Islet of Langerhans (tissue), 1 donor: ENCODE results near the gene PGLYRP2.
"Not testable (repeated sequence)": the region's sequence is repeated elsewhere in the genome, so short reads cannot be mapped to it uniquely, and the experiment has no call there.

Source experiments
- FAIRE-seq: peaks from one replicate; lab custom pipeline; 2011; peaks lifted over from hg19 to GRCh38; lab: Jason Lieb, UNC

The PGLYRP2 gene, protein sequence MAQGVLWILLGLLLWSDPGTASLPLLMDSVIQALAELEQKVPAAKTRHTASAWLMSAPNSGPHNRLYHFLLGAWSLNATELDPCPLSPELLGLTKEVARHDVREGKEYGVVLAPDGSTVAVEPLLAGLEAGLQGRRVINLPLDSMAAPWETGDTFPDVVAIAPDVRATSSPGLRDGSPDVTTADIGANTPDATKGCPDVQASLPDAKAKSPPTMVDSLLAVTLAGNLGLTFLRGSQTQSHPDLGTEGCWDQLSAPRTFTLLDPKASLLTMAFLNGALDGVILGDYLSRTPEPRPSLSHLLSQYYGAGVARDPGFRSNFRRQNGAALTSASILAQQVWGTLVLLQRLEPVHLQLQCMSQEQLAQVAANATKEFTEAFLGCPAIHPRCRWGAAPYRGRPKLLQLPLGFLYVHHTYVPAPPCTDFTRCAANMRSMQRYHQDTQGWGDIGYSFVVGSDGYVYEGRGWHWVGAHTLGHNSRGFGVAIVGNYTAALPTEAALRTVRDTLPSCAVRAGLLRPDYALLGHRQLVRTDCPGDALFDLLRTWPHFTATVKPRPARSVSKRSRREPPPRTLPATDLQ

DNA sequence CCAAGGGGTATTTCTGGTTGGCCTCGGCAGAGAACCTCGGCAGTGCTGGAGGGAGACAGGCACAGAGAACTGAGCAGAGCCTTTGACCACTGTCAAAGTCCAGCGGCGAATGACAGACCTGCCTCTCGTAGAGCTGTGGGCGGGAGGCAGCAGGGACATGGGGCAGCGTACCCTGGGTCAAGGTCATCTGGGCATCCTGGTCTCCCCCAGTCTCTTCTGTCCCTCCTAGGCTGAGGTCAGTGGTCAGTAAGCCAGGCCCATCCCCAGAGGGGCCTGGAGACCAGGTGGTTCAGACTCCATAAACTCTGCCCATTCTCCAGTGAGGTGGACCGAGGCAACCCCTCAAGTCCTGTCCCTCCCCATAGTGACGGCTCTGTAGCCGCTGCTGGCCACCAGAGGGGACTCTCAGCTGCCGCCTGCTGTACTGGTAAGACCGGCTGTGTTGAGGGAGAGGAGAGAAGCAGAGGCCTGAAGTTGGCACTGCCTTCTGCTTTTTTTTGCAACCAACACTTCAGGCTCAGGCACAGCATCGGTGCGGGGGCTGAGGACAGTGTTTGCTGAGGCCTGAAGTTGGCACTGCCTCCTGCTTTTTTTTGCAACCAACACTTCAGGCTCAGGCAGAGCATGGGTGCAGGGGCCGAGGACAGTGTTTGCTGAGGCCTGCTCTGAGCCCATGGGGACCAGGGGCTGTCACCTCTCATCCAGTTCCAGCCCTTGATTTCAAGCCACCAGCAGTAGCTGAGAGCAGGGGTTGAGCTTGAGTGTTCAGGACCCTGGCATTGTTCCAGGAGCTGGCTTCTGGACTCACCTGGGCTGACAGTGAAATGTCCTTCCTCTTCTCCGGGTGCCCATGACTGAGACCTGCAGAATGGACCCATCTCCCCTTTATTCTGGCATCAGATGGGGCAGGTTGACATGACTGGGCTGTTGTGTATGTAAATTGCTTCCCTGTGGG is at the start of gene PGLYRP2:
PGLYRP2 (minus strand) TSS at position 111 of the 955 bp plus-strand sequence. CDS start 130 bp downstream, outside the sequence.
- FAIRE-seq, result no peak

DNA sequence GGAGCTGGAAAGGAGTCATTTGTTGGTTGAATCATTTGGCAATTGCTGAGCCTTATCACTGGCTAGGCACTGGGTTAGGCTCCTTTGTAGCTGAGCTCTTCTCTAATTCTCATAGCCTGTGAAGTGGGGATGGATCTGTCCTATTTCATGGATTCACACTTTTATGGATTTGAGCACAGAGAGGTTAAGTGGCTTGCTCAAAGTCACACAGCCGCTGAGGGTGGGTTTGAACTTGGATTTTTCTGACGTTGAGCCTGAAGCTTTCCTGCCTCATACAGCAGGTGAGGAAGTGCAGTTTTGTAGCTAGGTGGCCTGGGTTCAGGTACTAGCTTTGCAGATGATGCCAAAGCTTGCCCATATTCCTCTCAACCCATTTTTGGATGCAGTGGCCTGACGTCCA is 48.4 kb upstream of the PGLYRP2 start:
- no peak for FAIRE-seq

DNA sequence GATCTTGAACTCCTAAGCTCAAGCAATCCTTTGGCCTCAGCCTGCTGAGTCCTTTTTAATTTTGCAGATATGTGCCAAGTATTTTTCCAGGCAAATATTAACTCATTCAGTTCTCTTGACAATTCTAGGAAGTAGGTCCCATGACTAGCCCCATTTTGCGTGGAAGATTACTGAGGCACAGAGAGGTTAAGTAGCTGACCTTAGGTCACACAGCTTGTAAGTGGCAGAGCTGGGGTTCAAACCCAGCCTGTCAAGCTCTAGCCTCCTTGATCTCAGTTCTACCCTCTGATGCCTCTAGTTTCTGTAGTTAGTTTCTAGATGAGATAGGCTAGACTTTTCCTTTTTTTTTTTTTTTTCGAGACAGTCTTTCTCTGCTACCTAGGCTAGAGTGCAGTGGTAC is 47.1 kb upstream of the PGLYRP2 start:
- no peak for FAIRE-seq

DNA sequence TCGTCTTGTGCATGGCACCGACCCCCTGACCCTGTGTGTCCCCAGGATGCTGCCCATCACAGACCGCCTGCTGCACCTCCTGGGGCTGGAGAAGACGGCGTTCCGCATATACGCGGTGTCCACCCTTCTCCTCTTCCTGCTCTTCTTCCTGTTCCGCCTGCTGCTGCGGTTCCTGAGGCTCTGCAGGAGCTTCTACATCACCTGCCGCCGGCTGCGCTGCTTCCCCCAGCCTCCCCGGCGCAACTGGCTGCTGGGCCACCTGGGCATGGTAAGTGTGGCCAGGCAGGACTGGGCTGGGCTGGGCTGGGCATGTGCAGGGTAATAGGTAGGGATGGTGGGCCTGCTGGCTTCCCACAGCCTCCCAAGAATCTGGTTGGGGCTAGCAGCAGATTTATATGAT is 46.0 kb upstream of the PGLYRP2 start:
- FAIRE-seq, result no peak

DNA sequence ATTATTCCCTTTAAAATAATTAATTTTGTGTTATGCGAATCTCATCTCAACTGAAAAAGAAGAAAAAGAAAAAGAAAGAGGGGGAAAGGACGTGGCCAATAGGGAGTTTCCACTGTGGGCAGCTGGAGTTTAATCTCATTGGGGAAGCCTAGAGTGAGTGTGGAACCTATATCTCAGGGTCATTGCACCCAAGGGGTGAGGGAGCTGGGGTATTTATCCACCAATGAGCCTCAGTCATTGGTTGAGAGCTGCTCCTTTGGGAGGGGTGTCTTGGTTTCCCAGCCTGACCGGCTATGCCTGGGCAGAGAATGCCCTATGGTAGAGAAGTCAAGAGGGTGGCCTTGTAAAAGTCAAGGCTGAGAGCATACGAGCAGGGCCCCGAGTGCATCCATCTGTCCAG is 45.5 kb upstream of the PGLYRP2 start:
- FAIRE-seq, result no peak

DNA sequence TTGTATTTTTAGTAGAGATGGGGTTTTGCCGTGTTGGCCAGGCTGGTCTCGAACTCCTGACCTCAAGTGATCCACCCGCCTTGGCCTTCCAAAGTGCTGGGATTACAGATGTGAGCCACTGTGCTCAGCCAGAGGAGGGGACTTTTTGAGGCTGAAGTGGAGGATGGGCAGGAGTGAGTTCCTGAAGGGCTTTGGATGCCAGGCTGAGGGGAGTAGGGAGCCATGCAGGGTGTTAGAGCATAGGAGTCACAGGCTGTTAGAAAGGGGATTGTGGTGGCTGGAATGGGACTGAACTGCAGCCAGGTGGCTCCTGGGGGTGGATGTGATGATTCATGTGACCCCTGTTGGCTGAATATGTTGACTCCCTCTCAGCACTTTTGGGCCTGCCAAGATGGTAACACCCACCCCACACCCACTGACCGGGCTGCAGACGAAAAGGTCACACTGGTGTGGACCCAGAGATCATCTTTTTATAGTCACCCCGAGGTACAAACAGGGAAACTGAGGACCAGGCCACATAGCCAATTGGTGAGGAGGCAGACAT is 40.2 kb upstream of the PGLYRP2 start:
- FAIRE-seq, result no peak

DNA sequence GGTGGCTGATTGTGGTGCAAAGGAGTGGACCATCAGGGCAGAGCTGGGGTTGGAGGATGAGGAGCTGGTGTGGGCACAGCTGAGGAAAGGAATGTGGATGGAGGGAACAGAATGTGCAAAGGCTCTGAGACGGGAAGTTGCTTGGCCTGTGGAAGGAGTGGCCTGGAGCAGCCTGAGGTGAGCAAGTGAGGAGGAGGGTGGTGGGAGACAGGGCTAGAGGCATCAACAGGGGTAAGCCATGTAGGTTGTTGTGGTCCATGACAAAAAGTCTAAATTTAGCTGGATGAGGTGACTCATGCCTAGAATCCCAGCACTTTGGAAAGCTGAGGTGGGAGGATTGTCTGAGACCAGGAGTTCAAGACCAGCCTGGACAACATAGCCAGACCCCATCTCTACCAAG is 38.5 kb upstream of the PGLYRP2 start:
- FAIRE-seq, result no peak

DNA sequence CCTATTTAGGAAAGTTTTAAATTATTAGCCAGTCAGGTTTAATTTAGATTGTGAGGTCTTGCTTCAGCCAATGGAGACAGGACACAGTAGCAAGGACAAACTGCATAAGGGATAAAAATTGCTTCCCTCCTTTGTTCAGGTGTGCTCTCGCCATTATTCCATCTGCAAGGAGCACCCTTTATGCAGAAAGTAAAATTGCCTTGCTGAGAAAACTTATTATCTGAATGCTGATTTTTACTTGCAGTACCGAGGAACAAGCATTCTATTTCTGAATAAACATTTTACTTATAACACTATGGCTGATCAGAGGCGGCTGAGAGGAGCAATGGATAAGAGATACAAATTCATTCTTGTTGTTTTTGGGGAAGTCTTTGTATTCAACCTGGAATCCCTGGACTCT is 37.1 kb upstream of the PGLYRP2 start:
- no peak for FAIRE-seq

DNA sequence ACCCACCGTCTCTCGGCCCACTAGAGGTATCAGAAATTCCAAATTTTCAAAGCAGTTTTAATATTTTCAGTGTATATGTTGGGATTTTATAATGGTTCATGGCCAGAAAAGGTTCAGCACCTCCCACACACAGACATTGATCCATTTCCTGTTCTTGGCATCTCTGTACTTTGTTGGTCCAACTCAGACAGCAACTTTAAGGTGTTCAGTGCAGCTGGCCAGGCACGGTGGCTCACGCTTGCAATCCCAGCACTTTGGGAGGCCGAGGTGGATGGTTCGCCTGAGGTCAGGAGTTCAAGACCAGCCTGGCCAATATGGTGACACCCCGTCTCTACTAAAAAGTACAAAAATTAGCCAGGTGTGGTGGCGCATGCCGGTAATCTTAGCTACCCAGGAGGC is 35.9 kb upstream of the PGLYRP2 start:
- FAIRE-seq, result not testable (repeated sequence)

DNA sequence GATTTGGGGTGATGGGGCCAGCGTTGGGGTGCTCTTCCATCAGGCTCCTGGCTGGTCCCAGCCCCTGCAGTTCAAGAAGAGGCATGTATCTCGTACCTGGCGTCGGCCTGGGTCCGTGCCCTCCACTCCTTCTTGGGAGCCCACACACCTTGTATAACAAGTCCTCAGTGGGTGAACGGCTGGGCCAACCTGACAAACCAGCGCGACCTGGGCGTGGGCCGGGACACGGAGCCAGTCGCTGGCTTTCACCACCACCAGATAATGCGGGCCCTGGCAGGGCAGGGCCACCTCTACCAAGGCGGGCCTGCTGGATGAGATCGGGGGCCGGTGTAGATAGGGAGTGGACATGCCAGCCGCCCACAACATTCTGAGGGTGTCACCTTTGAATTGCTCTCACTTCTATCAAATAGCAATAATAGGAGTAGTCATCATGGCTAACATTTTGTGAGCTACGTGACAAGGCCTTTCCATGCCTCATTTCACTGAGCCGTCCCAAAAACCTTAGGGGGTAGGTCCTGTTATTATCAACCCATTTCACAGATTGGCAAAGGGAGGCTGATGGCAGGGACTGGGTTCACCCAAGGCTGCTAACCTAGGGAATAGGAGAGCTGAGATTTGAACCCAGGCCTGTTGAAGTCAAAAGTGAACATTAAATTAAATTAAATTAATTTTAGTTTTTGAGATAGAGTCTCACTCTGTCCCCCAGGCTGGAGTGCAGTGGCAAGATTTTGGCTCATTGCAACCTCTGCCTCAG is 32.5 kb upstream of the PGLYRP2 start:
- no peak for FAIRE-seq

DNA sequence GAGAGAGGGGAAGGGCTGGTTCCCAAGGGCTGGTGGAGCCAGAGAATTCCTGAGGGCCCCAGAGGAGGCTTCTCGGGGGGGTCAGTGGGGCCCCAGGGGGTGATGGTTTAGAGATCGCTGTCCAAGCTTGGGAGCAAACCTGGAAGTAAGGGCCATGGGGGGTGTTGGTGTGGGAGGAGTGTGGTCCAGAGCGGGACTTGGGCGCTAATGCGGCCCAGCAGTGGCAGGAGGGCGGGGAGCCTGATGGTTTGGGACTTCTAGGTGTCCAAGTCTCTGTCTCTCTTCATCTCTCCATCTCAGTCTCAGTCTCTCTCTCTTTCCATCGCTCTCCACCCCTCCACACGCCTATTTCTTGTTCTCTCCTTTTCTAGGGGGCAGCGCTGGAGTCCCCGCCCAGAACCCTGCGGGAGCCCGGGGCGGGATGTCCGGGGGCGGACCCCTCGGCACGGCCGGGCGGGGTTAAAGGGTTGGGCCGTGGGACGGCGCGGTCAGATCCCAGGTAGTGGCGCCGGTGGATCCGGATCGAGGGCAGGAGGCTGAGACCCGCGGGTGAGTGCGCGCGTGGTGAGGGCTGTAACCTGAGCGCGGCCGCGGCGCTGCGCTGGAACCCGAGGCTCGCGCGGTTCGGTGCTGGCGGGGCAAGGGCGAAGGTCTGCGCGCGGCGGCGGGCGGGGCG is 28.9 kb upstream of the PGLYRP2 start, which contains the start of gene CYP4F22:
CYP4F22 (plus strand) TSS at position 491 of the 676 bp plus-strand sequence. CDS start 16,812 bp downstream, outside the sequence.
- FAIRE-seq, result no peak

DNA sequence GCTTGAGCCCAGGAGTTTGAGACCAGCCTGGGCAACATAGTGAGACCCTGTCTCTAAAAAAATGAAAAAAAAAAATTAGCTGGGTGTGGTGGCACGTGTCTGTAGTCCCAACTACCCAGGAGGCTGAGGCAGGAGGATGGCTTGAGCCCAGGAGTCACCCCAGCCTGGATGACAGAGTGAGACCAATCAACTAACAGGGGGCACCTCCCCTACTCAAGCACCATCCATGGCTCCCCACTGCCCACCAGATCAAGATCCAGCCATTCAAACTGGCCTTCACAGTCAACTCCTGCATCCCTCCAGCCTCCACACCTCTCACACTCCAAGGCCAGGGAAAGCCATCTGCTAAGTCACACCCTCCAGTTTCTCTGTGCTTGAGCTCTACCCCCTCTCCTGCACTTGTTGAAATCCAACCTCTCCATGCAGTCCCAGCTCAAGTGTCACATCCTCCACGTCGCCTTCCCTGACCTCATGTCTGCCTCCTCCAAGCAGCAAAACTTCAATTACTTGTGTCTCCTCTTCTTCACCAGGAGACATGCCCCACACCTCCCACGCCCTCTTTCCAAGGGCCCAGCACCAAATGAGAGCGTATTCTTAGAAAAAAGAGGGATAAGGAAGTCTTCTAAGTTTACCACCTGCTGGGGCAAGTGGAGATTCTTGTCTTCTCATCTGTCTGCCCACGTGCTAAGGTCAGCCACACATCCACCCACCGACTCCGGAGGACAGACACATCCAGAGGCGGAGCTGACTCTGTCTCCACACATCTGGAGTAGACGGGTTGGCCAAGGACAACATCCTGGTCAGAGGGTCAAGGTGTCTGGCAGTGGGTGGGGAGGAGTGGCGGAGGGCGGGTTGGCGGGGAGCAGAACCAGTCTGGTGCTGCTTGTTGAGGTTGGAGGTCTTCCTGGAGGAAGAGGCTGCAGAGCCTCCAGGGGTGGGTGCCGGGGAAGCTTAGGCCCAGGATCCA is 28.1 kb upstream of the PGLYRP2 start:
- FAIRE-seq, result no peak

DNA sequence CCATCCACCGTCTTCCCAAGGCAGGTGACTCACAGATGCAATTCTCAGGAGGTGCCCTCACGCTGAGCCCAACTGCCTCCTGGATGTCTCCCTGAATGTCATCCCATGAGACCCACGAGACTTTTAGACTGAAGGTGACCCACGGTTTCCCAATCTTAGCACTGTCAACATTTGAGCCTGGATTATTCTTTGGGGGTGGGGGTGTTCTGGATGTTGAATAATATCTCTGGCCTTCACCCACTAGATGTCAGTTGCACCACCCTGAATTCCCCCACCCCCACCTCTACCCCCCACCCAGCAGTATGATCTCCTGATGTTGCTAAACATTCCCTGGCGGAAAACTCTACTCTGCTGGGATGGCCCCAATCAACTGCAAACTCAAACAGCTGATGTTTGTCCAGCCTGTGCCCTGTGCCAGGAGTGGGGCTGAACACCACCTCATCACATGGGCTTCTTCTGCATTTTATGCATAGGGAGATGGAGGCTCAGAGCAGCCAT is 26.8 kb upstream of the PGLYRP2 start:
- FAIRE-seq, result no peak

DNA sequence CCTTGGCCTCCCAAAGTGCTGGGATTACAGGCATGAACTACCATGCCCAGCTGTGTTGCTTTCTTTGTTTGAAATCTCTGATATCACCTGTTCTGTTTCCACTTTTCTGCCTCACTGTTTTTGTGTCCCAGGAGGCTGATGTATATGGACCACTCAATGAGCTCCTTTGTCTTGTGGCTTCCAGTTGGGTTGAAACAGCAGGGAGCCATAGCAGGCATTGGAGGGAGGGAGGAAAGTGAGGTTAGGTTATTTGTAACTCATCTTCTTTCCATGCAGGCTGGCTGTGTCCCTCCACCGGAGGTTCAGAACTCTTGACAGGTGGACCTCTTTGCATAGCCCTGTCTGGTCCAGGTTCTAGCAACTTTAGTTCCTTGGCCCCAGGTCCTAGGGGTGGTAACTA is 23.0 kb upstream of the PGLYRP2 start:
- no peak for FAIRE-seq

DNA sequence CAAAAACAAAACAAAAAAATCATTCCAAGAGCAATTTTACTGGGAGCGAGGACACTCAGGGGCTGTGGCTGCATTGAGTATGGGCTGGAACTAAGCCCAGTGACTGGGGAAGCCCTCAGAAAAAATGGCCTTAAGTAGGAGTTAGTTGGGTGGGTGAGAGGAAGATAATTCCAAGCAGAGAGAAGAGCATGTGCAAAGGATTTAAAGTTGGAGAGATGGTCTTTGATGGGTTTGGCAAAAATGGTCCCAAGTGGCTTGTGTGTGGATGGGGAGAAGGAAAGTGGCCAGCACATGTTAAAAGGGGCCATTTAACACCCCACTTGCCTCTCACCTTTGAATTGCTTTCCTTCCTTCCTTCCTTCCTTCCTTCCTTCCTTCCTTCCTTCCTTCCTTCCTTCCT is 22.3 kb upstream of the PGLYRP2 start:
- FAIRE-seq, result no peak

DNA sequence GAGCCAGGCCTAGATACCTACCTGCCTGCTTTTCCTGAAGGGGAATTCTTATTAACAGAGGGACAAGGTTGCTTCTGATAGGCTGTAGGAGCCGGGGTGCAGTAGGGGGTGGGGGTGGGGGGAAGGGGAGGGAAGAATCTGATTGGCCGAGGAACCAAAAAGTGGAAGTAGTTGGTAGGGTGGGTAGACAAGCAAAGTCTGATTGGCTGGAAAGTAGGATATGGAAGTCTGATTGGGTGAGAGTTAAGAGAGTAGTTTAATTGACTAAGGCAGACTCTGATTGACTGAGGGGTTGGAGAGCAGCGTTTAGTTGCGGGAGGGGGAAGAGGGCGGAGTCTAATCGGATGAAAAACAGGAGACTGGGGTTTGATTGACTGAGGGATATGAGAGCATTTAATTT is 19.6 kb upstream of the PGLYRP2 start:
- no peak for FAIRE-seq

DNA sequence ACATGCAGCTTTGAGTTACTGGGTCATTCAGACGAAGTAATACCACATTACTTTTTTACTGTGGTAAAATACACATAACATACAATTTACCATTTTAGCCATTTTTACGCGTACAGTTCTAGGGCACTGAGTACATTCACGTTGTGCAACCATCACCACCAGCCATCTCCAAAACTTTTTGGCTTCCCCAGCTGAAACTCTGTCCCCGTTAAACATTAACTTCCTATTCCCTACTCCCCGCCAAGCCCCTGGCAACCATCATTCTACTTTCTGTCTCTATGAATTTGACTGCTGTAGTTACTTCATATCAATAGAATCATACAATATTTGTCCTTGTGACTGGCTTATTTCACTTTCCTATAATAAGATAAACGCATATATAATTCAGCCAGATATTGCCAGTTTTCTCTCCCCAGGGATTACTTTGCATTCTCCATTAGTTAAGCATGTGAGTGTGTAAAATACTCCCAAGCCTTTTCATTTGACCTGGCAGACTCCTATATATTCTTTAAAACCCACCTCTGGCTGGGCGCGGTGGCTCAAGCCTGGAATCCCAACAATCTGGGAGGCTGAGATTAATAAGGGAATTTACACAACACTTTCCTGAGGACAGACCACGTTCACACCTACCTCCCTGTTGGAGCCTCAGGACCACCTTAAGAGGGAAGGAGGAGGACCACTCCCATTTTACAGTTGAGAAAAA is 19.0 kb upstream of the PGLYRP2 start:
- FAIRE-seq, result no peak

DNA sequence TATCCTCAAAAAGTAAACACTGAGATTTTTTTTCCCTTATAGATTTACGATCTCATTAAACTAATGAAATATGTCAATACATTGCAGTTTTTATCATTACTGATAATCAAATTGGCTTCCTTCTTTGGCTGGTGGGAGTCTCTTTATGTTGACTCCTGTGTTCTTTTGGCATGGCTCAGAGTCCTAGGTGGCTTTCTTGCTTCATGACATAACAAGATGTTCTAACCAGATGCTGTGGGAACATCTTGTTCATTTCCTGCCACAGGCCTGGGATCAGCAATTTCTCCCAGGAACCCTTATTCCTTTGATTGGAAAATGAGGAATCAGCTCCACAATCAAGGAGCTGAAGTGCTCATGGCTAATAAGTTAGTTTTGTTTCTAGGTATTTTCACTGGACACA is 15.8 kb upstream of the PGLYRP2 start:
- no peak for FAIRE-seq
